CD14-positive monocyte (primary cell): ENCODE measurements around the gene KLHL3. TPM values are rescaled to one million over a fixed set of nuclear protein-coding genes. Genes with fewer than 3 reads are reported as not detected.

Source experiments
- DNase-seq, 3 donors: peaks; one replicate each; pipeline ENCODE4 v3.0.0-alpha.2; 2011 to 2022
- H2AFZ ChIP-seq: 2 replicates; pipeline ENCODE4 v1.6.0; 2012; ENCODE audit warnings: mild to moderate bottlenecking, low read depth, low read length, inconsistent platforms; ENCODE audit not compliant: insufficient read depth, poor library complexity, severe bottlenecking
- H3K27ac ChIP-seq, 2 donors: 1 replicate in 1 of 2; 2 replicates in 1 of 2; pipeline ENCODE4 v1.5.1; 2012 to 2013; ENCODE audit warnings: low read length in 2 of 2, control low read depth in 1 of 2, inconsistent platforms in 1 of 2, low read depth in 1 of 2, mild to moderate bottlenecking in 1 of 2
- H3K27me3 ChIP-seq, 2 donors: one replicate each; pipeline versions ENCODE4 v1.6.0 to v1.6.1; 2011 to 2013; ENCODE audit warnings: low read length in 2 of 2; ENCODE audit not compliant: control insufficient read depth in 2 of 2, insufficient read depth in 2 of 2
- H3K36me3 ChIP-seq, 2 donors: replicated peaks in 1 of 2; 1 replicate in 1 of 2; 2 replicates in 1 of 2; pipeline versions ENCODE4 v1.5.1 to v1.6.1; 2012 to 2013; ENCODE audit warnings: low read length in 2 of 2, control low read depth in 1 of 2, inconsistent platforms in 1 of 2, mild to moderate bottlenecking in 1 of 2; ENCODE audit not compliant: insufficient read depth in 2 of 2, control insufficient read depth in 1 of 2
- H3K4me1 ChIP-seq, 2 donors: 1 replicate in 1 of 2; 2 replicates in 1 of 2; pipeline versions ENCODE4 v1.5.1 to v1.6.1; 2012 to 2013; ENCODE audit warnings: low read length in 2 of 2, control low read depth in 1 of 2, inconsistent platforms in 1 of 2, mild to moderate bottlenecking in 1 of 2, moderate library complexity in 1 of 2; ENCODE audit not compliant: insufficient read depth in 2 of 2, control insufficient read depth in 1 of 2
- H3K4me2 ChIP-seq: replicated peaks from 2 replicates; pipeline ENCODE3; 2012; ENCODE audit warnings: low read length, moderate library complexity, mild to moderate bottlenecking; ENCODE audit not compliant: poor library complexity, severe bottlenecking; ENCODE audit errors: extremely low read depth
- H3K4me3 ChIP-seq, 3 experiments: fragments of 200-600 bp in 1 of 3; sonication (generic) in 1 of 3; replicated peaks in 1 of 3; 1 replicate in 2 of 3; 2 replicates in 1 of 3; pipeline ENCODE4 v1.5.1; 2011 to 2013; ENCODE audit warnings: low read length in 3 of 3, mild to moderate bottlenecking in 3 of 3, control low read depth in 2 of 3, low read depth in 2 of 3, inconsistent platforms in 1 of 3, moderate library complexity in 1 of 3
- H3K79me2 ChIP-seq: 2 replicates; pipeline ENCODE4 v1.6.0; 2012; ENCODE audit warnings: mild to moderate bottlenecking, control low read depth, inconsistent platforms, low read length, moderate library complexity; ENCODE audit not compliant: insufficient read depth
- H3K9ac ChIP-seq: 2 replicates; pipeline ENCODE4 v1.6.0; 2017; ENCODE audit warnings: low read length, mild to moderate bottlenecking; ENCODE audit not compliant: insufficient read depth, poor library complexity, severe bottlenecking
- H3K9me3 ChIP-seq, 2 donors: replicated peaks in 1 of 2; 1 replicate in 1 of 2; 2 replicates in 1 of 2; pipeline versions ENCODE4 v1.5.1 to v1.6.1; 2012 to 2013; ENCODE audit warnings: low read length in 2 of 2, control low read depth in 1 of 2; ENCODE audit not compliant: control insufficient read depth in 1 of 2, insufficient read depth in 1 of 2
- H4K20me1 ChIP-seq: 2 replicates; pipeline ENCODE4 v1.6.0; 2012; ENCODE audit warnings: mild to moderate bottlenecking, low read length, control low read depth, moderate library complexity; ENCODE audit not compliant: insufficient read depth
- H3K27ac Mint-ChIP-seq, 7 donors: one replicate each; pipeline ENCODE4 v1.8.0; 2020; ENCODE audit warnings: mild to moderate bottlenecking in 7 of 7, mixed read lengths in 7 of 7, moderate library complexity in 6 of 7, inconsistent platforms in 2 of 7
- H3K27me3 Mint-ChIP-seq, 3 donors: one replicate each; pipeline ENCODE4 v1.8.0; 2021 to 2022; ENCODE audit warnings: low read depth in 3 of 3, mild to moderate bottlenecking in 3 of 3, mixed read lengths in 3 of 3, moderate library complexity in 3 of 3, inconsistent platforms in 1 of 3
- H3K36me3 Mint-ChIP-seq, 2 donors: one replicate each; pipeline ENCODE4 v1.8.0; 2020; ENCODE audit warnings: mixed read lengths in 2 of 2, inconsistent platforms in 1 of 2, mild to moderate bottlenecking in 1 of 2
- H3K4me1 Mint-ChIP-seq: one replicate; pipeline ENCODE4 v1.8.0; 2020; ENCODE audit warnings: mild to moderate bottlenecking, mixed read lengths
- H3K4me3 Mint-ChIP-seq, 2 donors: one replicate each; pipeline ENCODE4 v1.8.0; 2020; ENCODE audit warnings: mild to moderate bottlenecking in 2 of 2, mixed read lengths in 2 of 2, moderate library complexity in 1 of 2
- H3K9me3 Mint-ChIP-seq, 7 donors: one replicate each; pipeline ENCODE4 v1.8.0; 2020 to 2022; ENCODE audit warnings: mixed read lengths in 7 of 7, mild to moderate bottlenecking in 6 of 7, moderate library complexity in 6 of 7, inconsistent platforms in 2 of 7
- WGBS: methylation state at CpG from one replicate; pipeline ENCODE4 v1.1.5; 2013; ENCODE audit warnings: missing lambda C conversion rate; ENCODE audit not compliant: insufficient coverage; 5-methylcytosine and 5-hydroxymethylcytosine counted together
- intact Hi-C, 2 donors: fragments of 100-400 bp; cut with micrococcal nuclease; formaldehyde crosslinking; loops; one replicate each; pipeline versions ENCODE4 v1.15.0 to v1.15.1; 2023
- polyA plus RNA-seq, 3 donors: library from polyadenylated mRNA; depleted of rRNA in 1 of 3; unstranded in 2 of 3; stranded (reverse) in 1 of 3; fragments of 300-500 nt in 2 of 3; fragments of >200 nt in 1 of 3; fragmentation: Illumina TruSeq in 2 of 3; gene quantifications; 1 replicate in 2 of 3; 2 replicates in 1 of 3; pipeline ENCODE4 v1.2.3, GENCODE V29; 2012 to 2021
- TF ChIP-seq, protein P1 (sequence below): fragments of 200-600 bp; IDR thresholded peaks from one replicate; pipeline ENCODE4 v1.8.0; 2022; ENCODE audit warnings: antibody characterized with exemption, mild to moderate bottlenecking

The KLHL3 gene
- polyA plus RNA-seq, 3 donors = 0.71 TPM; not detected in 2

GRCh38 chr5:137696481-137696880, 39.4 kb downstream of the KLHL3 start:
- DNase-seq = no peak
- H3K4me1 ChIP-seq = peaks cover 0 to 6% of the 10 kb centered on the region in 2 donors
- H3K27me3 ChIP-seq = no peaks in the 10 kb centered on the region
- no peak overlapping the region for H3K4me3 ChIP-seq
- no peak overlapping the region for H2AFZ ChIP-seq
- Mint-ChIP-seq H3K4me3 (no peak overlapping the region), H3K27ac (no peak overlapping the region), H3K4me1 (peaks cover 13% of the 10 kb centered on the region), H3K9me3 (no peaks in the 10 kb centered on the region), H3K27me3 (peaks cover 0 to 5% (median 4%) of the 10 kb centered on the region in 3 donors), H3K36me3 (no peaks in the 10 kb centered on the region)
- H3K27ac ChIP-seq = no peak overlapping the region
- H3K9ac ChIP-seq = no peak overlapping the region
- H4K20me1 ChIP-seq = no peaks in the 10 kb centered on the region
- WGBS = no CpG with 5 or more reads among the region's 1 CpG
- H3K4me2 ChIP-seq = no peak overlapping the region
- no peaks in the 10 kb centered on the region for H3K9me3 ChIP-seq
- TF ChIP-seq, protein P1, sequence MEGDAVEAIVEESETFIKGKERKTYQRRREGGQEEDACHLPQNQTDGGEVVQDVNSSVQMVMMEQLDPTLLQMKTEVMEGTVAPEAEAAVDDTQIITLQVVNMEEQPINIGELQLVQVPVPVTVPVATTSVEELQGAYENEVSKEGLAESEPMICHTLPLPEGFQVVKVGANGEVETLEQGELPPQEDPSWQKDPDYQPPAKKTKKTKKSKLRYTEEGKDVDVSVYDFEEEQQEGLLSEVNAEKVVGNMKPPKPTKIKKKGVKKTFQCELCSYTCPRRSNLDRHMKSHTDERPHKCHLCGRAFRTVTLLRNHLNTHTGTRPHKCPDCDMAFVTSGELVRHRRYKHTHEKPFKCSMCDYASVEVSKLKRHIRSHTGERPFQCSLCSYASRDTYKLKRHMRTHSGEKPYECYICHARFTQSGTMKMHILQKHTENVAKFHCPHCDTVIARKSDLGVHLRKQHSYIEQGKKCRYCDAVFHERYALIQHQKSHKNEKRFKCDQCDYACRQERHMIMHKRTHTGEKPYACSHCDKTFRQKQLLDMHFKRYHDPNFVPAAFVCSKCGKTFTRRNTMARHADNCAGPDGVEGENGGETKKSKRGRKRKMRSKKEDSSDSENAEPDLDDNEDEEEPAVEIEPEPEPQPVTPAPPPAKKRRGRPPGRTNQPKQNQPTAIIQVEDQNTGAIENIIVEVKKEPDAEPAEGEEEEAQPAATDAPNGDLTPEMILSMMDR = no peak
- no peaks in the 10 kb centered on the region for H3K36me3 ChIP-seq
- intact Hi-C loops = no loop called here
- H3K79me2 ChIP-seq = no peaks in the 10 kb centered on the region

DNA sequence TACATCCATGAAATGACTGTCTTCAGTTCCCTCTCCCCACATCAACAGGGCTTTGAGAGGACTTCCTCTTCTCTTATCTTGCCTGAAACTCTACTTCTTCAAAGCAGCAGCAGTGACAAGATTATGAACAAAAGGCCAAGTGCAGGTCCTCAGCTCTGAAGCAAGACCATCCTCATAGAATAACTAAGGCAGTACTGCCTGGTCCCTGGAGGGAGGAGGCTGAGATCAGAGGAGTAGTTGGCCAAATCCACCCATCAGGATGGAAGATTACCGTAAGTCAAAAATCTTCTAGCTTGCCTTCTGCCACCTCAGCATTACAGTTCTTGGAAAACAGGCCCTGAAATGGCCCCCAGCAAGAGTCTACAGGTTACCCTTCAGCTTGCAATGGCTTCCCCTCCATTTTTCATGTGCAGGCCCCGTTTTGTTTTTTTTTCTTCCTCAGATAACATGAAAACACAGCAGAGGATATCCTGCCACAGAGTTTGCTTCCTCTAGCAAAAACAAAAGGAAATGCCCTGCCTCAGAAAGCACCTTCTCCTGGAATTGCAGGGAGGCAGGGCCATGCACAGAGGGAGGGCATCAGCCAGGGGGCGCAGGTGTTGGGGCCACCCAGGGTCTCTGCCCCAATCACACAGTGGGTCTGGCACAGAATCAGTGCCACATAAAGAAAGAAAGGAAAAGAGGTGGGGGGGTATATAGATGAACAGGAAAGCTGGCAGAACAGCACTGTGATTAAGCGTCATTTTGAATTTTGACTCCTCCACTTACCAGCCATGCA, 40.0 kb downstream of the KLHL3 start:
- Histone ChIP-seq H4K20me1 (no peaks in the 10 kb centered on the region), H3K4me3 (no peak overlapping the region), H3K9me3 (no peaks in the 10 kb centered on the region), H3K9ac (no peak overlapping the region), H3K4me2 (no peak overlapping the region), H3K27me3 (no peaks in the 10 kb centered on the region), H2AFZ (no peak overlapping the region), H3K36me3 (no peaks in the 10 kb centered on the region), H3K79me2 (no peaks in the 10 kb centered on the region), H3K27ac (no peak overlapping the region), H3K4me1 (peaks cover 0 to 6% of the 10 kb centered on the region in 2 donors)
- Mint-ChIP-seq H3K36me3 (no peaks in the 10 kb centered on the region), H3K9me3 (no peaks in the 10 kb centered on the region), H3K4me1 (peaks cover 13% of the 10 kb centered on the region), H3K27me3 (peaks cover 0 to 5% (median 4%) of the 10 kb centered on the region in 3 donors), H3K27ac (peak overlapping the region in 3 of 7 donors; percentile 10 to 67 (median 16)), H3K4me3 (no peak overlapping the region)
- DNase-seq = peak; percentile 1 to 15 (median 12)
- TF ChIP-seq, protein P1 = no peak
- WGBS = 24% methylated on average over 3 of the region's 4 CpGs
- intact Hi-C loops = no loop called here
